Left lung (tissue), 10 donors: ENCODE measurements around the gene TFDP2. TPM values are rescaled to one million over a fixed set of nuclear protein-coding genes. Genes with fewer than 3 reads are reported as not detected.

Source experiments
- ATAC-seq: fragments of 200-7000 bp; cut with Tn5 transposase; one replicate; pipeline ENCODE4 v1.9.1; 2020; ENCODE audit warnings: moderate library complexity
- DNase-seq, 4 donors: peaks; one replicate each; pipeline ENCODE4 v3.0.0-alpha.2; 2013 to 2020
- H3K27ac ChIP-seq, 2 donors: fragments of 200-600 bp; sonication (generic) in 1 of 2; one replicate each; pipeline versions ENCODE4 v1.5.0 to v1.8.0; 2020 to 2021
- H3K27me3 ChIP-seq, 2 donors: fragments of 200-600 bp; sonication (generic) in 1 of 2; one replicate each; pipeline versions ENCODE4 v1.5.0 to v1.8.0; 2020 to 2021
- H3K36me3 ChIP-seq, 2 donors: fragments of 200-600 bp; sonication (generic) in 1 of 2; one replicate each; pipeline versions ENCODE4 v1.5.0 to v1.8.0; 2020 to 2021
- H3K4me1 ChIP-seq, 2 donors: fragments of 200-600 bp; one replicate each; pipeline ENCODE4 v1.8.0; 2021
- H3K4me3 ChIP-seq, 2 donors: fragments of 200-600 bp; sonication (generic) in 1 of 2; one replicate each; pipeline versions ENCODE4 v1.5.0 to v1.8.0; 2020 to 2021; ENCODE audit warnings: mild to moderate bottlenecking in 1 of 2
- H3K9me3 ChIP-seq, 2 donors: fragments of 200-600 bp; sonication (generic) in 1 of 2; one replicate each; pipeline versions ENCODE4 v1.5.0 to v1.8.0; 2020 to 2021
- intact Hi-C, 2 donors: fragments of 100-400 bp; cut with DNase I; formaldehyde crosslinking; loops; one replicate each; pipeline versions ENCODE4 v1.11.2 to v1.14.2; 2022
- polyA plus RNA-seq, 6 donors: library from polyadenylated mRNA; unstranded; fragments of 120-200 nt; gene quantifications; one replicate each; pipeline ENCODE4 v1.2.1, GENCODE V29; 2013; ENCODE audit not compliant: insufficient read length in 6 of 6
- total RNA-seq, 2 donors: library from RNA; stranded (reverse); fragmentation: NEBNext Ultra II Directional; extraction: Animal tissue kit (Norgen Biotek cat#: 25700); gene quantifications; one replicate each; pipeline ENCODE4 v1.2.1, GENCODE V29; 2021
- TF ChIP-seq, protein P1 (sequence below), 2 donors: fragments of 200-600 bp; sonication (generic) in 1 of 2; IDR thresholded peaks; one replicate each; pipeline versions ENCODE4 v1.5.0 to v1.8.0; 2021; ENCODE audit warnings: antibody characterized with exemption in 2 of 2
- donor health status: DM: no; HTN: yes; CAD: no.
- donor health status: DM: no; HTN: no; CAD: no.

Gene TFDP2
- total and polyA plus RNA-seq, 8 donors = 21.2 to 73.0 (median 53.6) TPM

GRCh38 chr3:141921316-141921715, 228.0 kb downstream of the TFDP2 start:
- ATAC-seq = no peak

DNA sequence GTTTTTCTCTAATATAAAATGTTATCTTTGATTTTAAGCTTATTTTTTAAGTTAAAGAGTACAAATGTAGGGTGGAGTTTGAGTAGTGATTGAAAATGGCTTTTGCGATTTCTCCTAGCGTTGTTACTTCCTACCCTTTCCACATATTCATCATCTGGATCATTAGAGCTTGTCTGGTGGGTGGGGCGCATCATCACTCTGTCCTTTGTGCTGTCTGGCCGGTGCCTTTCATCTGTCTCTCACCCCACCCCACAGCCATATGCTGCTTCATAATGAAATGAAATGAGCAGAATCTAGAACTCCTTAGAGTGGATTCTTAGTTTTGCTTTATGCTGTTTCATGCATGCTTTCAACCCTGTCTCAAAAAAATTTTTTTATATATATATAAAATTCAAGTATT, 228.6 kb downstream of the TFDP2 start:
- TF ChIP-seq, protein P1, sequence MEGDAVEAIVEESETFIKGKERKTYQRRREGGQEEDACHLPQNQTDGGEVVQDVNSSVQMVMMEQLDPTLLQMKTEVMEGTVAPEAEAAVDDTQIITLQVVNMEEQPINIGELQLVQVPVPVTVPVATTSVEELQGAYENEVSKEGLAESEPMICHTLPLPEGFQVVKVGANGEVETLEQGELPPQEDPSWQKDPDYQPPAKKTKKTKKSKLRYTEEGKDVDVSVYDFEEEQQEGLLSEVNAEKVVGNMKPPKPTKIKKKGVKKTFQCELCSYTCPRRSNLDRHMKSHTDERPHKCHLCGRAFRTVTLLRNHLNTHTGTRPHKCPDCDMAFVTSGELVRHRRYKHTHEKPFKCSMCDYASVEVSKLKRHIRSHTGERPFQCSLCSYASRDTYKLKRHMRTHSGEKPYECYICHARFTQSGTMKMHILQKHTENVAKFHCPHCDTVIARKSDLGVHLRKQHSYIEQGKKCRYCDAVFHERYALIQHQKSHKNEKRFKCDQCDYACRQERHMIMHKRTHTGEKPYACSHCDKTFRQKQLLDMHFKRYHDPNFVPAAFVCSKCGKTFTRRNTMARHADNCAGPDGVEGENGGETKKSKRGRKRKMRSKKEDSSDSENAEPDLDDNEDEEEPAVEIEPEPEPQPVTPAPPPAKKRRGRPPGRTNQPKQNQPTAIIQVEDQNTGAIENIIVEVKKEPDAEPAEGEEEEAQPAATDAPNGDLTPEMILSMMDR (IDR thresholded peaks at IDR 0.05) = no peak
- Histone ChIP-seq H3K4me1 (no peaks in the 10 kb centered on the region), H3K36me3 (peaks cover 4 to 97% of the 10 kb centered on the region in 2 donors), H3K27me3 (no peaks in the 10 kb centered on the region), H3K27ac (no peak overlapping the region), H3K4me3 (no peak overlapping the region), H3K9me3 (no peaks in the 10 kb centered on the region)
- no peak for DNase-seq
- ATAC-seq = no peak
- intact Hi-C loops = no loop called here

More at GRCh38 chr3:141921316-141921715, 228.0 kb downstream of the TFDP2 start:
- DNase-seq = no peak
- Histone ChIP-seq H3K27me3 (no peaks in the 10 kb centered on the region), H3K9me3 (no peaks in the 10 kb centered on the region), H3K36me3 (peaks cover 4 to 97% of the 10 kb centered on the region in 2 donors), H3K4me3 (no peak overlapping the region), H3K27ac (no peak overlapping the region), H3K4me1 (no peaks in the 10 kb centered on the region)
- TF ChIP-seq, protein P1 (IDR thresholded peaks at IDR 0.05) = no peak
- intact Hi-C loops = no loop called here

GRCh38 chr3:141915766-141916165, 233.6 kb downstream of the TFDP2 start:
- no peak for DNase-seq
- TF ChIP-seq, protein P1 (IDR thresholded peaks at IDR 0.05) = no peak
- peaks cover 4 to 94% of the 10 kb centered on the region in 2 donors for H3K36me3 ChIP-seq
- no peaks in the 10 kb centered on the region for H3K4me1 ChIP-seq
- ATAC-seq = no peak
- H3K4me3 ChIP-seq = no peak overlapping the region
- no peak overlapping the region for H3K27ac ChIP-seq
- no peaks in the 10 kb centered on the region for H3K27me3 ChIP-seq
- no peaks in the 10 kb centered on the region for H3K9me3 ChIP-seq
- intact Hi-C loops = no loop called here

- peaks cover 3 to 89% of the 10 kb centered on the region in 2 donors for H3K36me3 ChIP-seq
- TF ChIP-seq, protein P1 (IDR thresholded peaks at IDR 0.05) = no peak
- no peak for ATAC-seq
Measured at GRCh38 chr3:141915016-141915415, 234.3 kb downstream of the TFDP2 start.

GRCh38 chr3:141914311-141914710, 235.0 kb downstream of the TFDP2 start:
- Histone ChIP-seq H3K36me3 (peaks cover 0 to 89% of the 10 kb centered on the region in 2 donors), H3K4me1 (no peaks in the 10 kb centered on the region), H3K27ac (no peak overlapping the region), H3K9me3 (no peaks in the 10 kb centered on the region), H3K27me3 (no peaks in the 10 kb centered on the region), H3K4me3 (no peak overlapping the region)
- ATAC-seq = no peak
- intact Hi-C loops = no loop called here
- no peak for DNase-seq
- TF ChIP-seq, protein P1 (IDR thresholded peaks at IDR 0.05) = no peak

More at GRCh38 chr3:141915016-141915415, 234.3 kb downstream of the TFDP2 start:
- H3K4me3 ChIP-seq = no peak overlapping the region
- no peaks in the 10 kb centered on the region for H3K27me3 ChIP-seq
- no peaks in the 10 kb centered on the region for H3K9me3 ChIP-seq
- no peaks in the 10 kb centered on the region for H3K4me1 ChIP-seq
- DNase-seq = no peak
- intact Hi-C loops = no loop called here
- no peak overlapping the region for H3K27ac ChIP-seq
